ENCODE measurements around the gene CHST4. TPM values are rescaled to one million over a fixed set of nuclear protein-coding genes. Genes with fewer than 3 reads are reported as not detected.

The CHST4 gene
- total RNA-seq, 1 experiment from 2014 or later = 3.1 TPM

- H3K4me1 ChIP-seq (replicated peaks; ENCODE audit: insufficient read depth) = peaks cover 66% of the 10 kb centered on the region
- no TSS peak for BruUV-seq (replicated peaks)
- peaks cover 34% of the 10 kb centered on the region for H3F3A ChIP-seq (ENCODE audit: insufficient read depth, low read depth)
- H3K4me2 ChIP-seq = peak overlapping the region; percentile 49
- intact Hi-C loops (cut with micrococcal nuclease; ENCODE audit: unreplicated experiment) = no loop called here
- no peak for DNase-seq
- peak overlapping the region; percentile 85 for H3K27ac ChIP-seq
- no peak overlapping the region for H2AFZ ChIP-seq
- TF ChIP-seq EZH2 (IDR thresholded peaks at IDR 0.05; ENCODE audit: low read depth) (no peak), CTCF (conservative IDR thresholded peaks at IDR 0.05) (no peak)
- no peaks in the 10 kb centered on the region for H3K9me2 ChIP-seq (ENCODE audit: insufficient read depth)
- H4K20me1 ChIP-seq (ENCODE audit: insufficient read depth) = no peaks in the 10 kb centered on the region
- no peaks in the 10 kb centered on the region for H3K36me3 ChIP-seq (ENCODE audit: low read depth)
- ChIA-PET CTCF (no interaction called here), POLR2A (ENCODE audit: unreplicated experiment) (no interaction called here)
- no peaks in the 10 kb centered on the region for H3K9me3 ChIP-seq (ENCODE audit: insufficient read depth, low read depth)
- no peaks in the 10 kb centered on the region for H3K27me3 ChIP-seq (ENCODE audit: insufficient read depth, low read depth)
- no peak overlapping the region for H3K4me3 ChIP-seq
- H3K79me2 ChIP-seq (ENCODE audit: low read depth) = no peaks in the 10 kb centered on the region
Observed at GRCh38 chr16:71514476-71514875, 11.8 kb upstream of the CHST4 start.

- ChIA-PET POLR2A (ENCODE audit: unreplicated experiment) (no interaction called here), CTCF (no interaction called here)
- no TSS peak for BruUV-seq (replicated peaks)
- intact Hi-C loops (cut with micrococcal nuclease; ENCODE audit: unreplicated experiment) = no loop called here
- Histone ChIP-seq H3K4me3 (no peak overlapping the region), H3K4me1 (replicated peaks; ENCODE audit: insufficient read depth) (peaks cover 67% of the 10 kb centered on the region), H3K27me3 (ENCODE audit: insufficient read depth, low read depth) (no peaks in the 10 kb centered on the region), H3F3A (ENCODE audit: insufficient read depth, low read depth) (peaks cover 35% of the 10 kb centered on the region), H3K9me2 (ENCODE audit: insufficient read depth) (no peaks in the 10 kb centered on the region), H3K9me3 (ENCODE audit: insufficient read depth, low read depth) (no peaks in the 10 kb centered on the region), H3K36me3 (ENCODE audit: low read depth) (no peaks in the 10 kb centered on the region), H3K4me2 (peak overlapping the region; percentile 49), H2AFZ (no peak overlapping the region), H4K20me1 (ENCODE audit: insufficient read depth) (no peaks in the 10 kb centered on the region), H3K27ac (peak overlapping the region; percentile 85), H3K79me2 (ENCODE audit: low read depth) (no peaks in the 10 kb centered on the region)
- no peak for TF ChIP-seq CTCF (conservative IDR thresholded peaks at IDR 0.05)
- no peak for TF ChIP-seq EZH2 (IDR thresholded peaks at IDR 0.05; ENCODE audit: low read depth)
- peak; percentile 41 to 98 for DNase-seq
Observed at GRCh38 chr16:71515026-71515425, 11.2 kb upstream of the CHST4 start.

- H2AFZ ChIP-seq = no peak overlapping the region
- no peaks in the 10 kb centered on the region for H3K9me3 ChIP-seq (ENCODE audit: insufficient read depth, low read depth)
- no peaks in the 10 kb centered on the region for H3K79me2 ChIP-seq (ENCODE audit: low read depth)
- H3K4me1 ChIP-seq (replicated peaks; ENCODE audit: insufficient read depth) = peaks cover 50% of the 10 kb centered on the region
- no peaks in the 10 kb centered on the region for H3K36me3 ChIP-seq (ENCODE audit: low read depth)
- peak overlapping the region; percentile 42 for H3K4me2 ChIP-seq
- H4K20me1 ChIP-seq (ENCODE audit: insufficient read depth) = no peaks in the 10 kb centered on the region
- no peaks in the 10 kb centered on the region for H3K27me3 ChIP-seq (ENCODE audit: insufficient read depth, low read depth)
- H3K9me2 ChIP-seq (ENCODE audit: insufficient read depth) = no peaks in the 10 kb centered on the region
- no peak overlapping the region for H3K4me3 ChIP-seq
- no peak overlapping the region; the same call in 1 of the 2 replicates for H3K27ac ChIP-seq
- DNase-seq = peak; percentile 30 to 96
- CTCF ChIA-PET = interaction anchor here (0.6 to 0.7 kb wide), 2 partner anchors 22 to 44 kb away, joined by 3 to 5 read pairs; no protein-coding TSS in a partner anchor
- no peak for TF ChIP-seq EZH2 (IDR thresholded peaks at IDR 0.05; ENCODE audit: low read depth)
- no peak for TF ChIP-seq CTCF (conservative IDR thresholded peaks at IDR 0.05)
- intact Hi-C loops (cut with micrococcal nuclease; ENCODE audit: unreplicated experiment) = no loop called here
- peaks cover 35% of the 10 kb centered on the region for H3F3A ChIP-seq (ENCODE audit: insufficient read depth, low read depth)
- POLR2A ChIA-PET (ENCODE audit: unreplicated experiment) = interaction anchor here (0.6 kb wide), 1 partner anchor 46 kb away, joined by 7 read pairs; no protein-coding TSS in a partner anchor
- BruUV-seq (replicated peaks) = no TSS peak
Observed at GRCh38 chr16:71520550-71520949, 5.7 kb upstream of the CHST4 start.
